Osteoblast (primary cell): ENCODE results near the gene ETNK2. TPM values are rescaled to one million over a fixed set of nuclear protein-coding genes. Genes with fewer than 3 reads are reported as not detected.

Source experiments
- DNase-seq: peaks from one replicate; pipeline ENCODE4 v3.0.0; 2011; ENCODE audit warnings: low spot score, mixed read lengths; ENCODE audit not compliant: insufficient read length; ENCODE audit errors: missing footprints
- H2AFZ ChIP-seq: 2 replicates; pipeline ENCODE4 v1.6.0; 2011; ENCODE audit warnings: mild to moderate bottlenecking, low read length
- H3K27ac ChIP-seq: 2 replicates; pipeline ENCODE4 v1.5.1; 2011; ENCODE audit warnings: mild to moderate bottlenecking, low read depth, low read length, moderate library complexity
- H3K27me3 ChIP-seq: 2 replicates; pipeline ENCODE4 v1.6.0; 2012; ENCODE audit warnings: mild to moderate bottlenecking, control low read depth, inconsistent platforms, low read length, moderate library complexity; ENCODE audit not compliant: insufficient read depth
- H3K36me3 ChIP-seq: 2 replicates; pipeline ENCODE4 v1.5.1; 2011; ENCODE audit warnings: mild to moderate bottlenecking, low read length, control low read depth, moderate library complexity; ENCODE audit not compliant: insufficient read depth
- H3K4me1 ChIP-seq: 2 replicates; pipeline ENCODE4 v1.5.1; 2011; ENCODE audit warnings: mild to moderate bottlenecking, low read length, control low read depth, moderate library complexity; ENCODE audit not compliant: insufficient read depth
- H3K4me2 ChIP-seq: 2 replicates; pipeline ENCODE4 v1.6.0; 2011; ENCODE audit warnings: mild to moderate bottlenecking, low read length; ENCODE audit not compliant: insufficient read depth
- H3K4me3 ChIP-seq: fragments of 200-600 bp; sonication (generic); 3 replicates; pipeline ENCODE4 v1.5.1; 2012; ENCODE audit warnings: mild to moderate bottlenecking, low read length, inconsistent platforms; ENCODE audit not compliant: insufficient read depth
- H3K79me2 ChIP-seq: 2 replicates; pipeline ENCODE4 v1.6.0; 2012; ENCODE audit warnings: mild to moderate bottlenecking, low read length, control low read depth, inconsistent platforms; ENCODE audit not compliant: insufficient read depth
- H3K9me3 ChIP-seq: 2 replicates; pipeline ENCODE4 v1.5.1; 2011; ENCODE audit warnings: low read depth, low read length, control low read depth
- H4K20me1 ChIP-seq: 2 replicates; pipeline ENCODE4 v1.6.0; 2012; ENCODE audit warnings: mild to moderate bottlenecking, low read length, control low read depth; ENCODE audit not compliant: insufficient read depth
- CTCF ChIP-seq: IDR thresholded peaks from 2 replicates; pipeline ENCODE4 v1.5.1; 2011; ENCODE audit warnings: mild to moderate bottlenecking, low read depth, low read length, moderate library complexity; ENCODE audit errors: extremely low read depth
- total RNA-seq: library from RNA; depleted of rRNA; stranded (reverse); fragments of >200 nt; gene quantifications from 2 replicates; pipeline ENCODE4 v1.2.3, GENCODE V29; 2012

Gene ETNK2
- total RNA-seq, 1 donor, result 0.72 TPM

- Histone ChIP-seq H3K27ac (no peak overlapping the region), H3K4me2 (no peak overlapping the region), H3K9me3 (no peaks in the 10 kb centered on the region), H3K36me3 (no peaks in the 10 kb centered on the region), H3K79me2 (no peaks in the 10 kb centered on the region), H4K20me1 (no peaks in the 10 kb centered on the region), H2AFZ (no peak overlapping the region), H3K4me3 (no peak overlapping the region), H3K4me1 (peaks cover 13% of the 10 kb centered on the region), H3K27me3 (peaks cover 11% of the 10 kb centered on the region)
- DNase-seq, result no peak
- no peak for TF ChIP-seq CTCF
These were observed 42.9 kb upstream of the ETNK2 start for GRCh38 chr1:204194771-204195170.

GRCh38 chr1:204194080-204194479, 42.2 kb upstream of the ETNK2 start:
- Histone ChIP-seq H3K4me2 (no peak overlapping the region), H2AFZ (no peak overlapping the region)

GRCh38 chr1:204192589-204193352, 40.9 kb upstream of the ETNK2 start:
- Histone ChIP-seq H3K27ac (no peak overlapping the region), H2AFZ (no peak overlapping the region), H4K20me1 (no peaks in the 10 kb centered on the region), H3K4me3 (no peak overlapping the region), H3K9me3 (no peaks in the 10 kb centered on the region), H3K79me2 (no peaks in the 10 kb centered on the region), H3K4me2 (no peak overlapping the region), H3K36me3 (no peaks in the 10 kb centered on the region), H3K4me1 (peaks cover 11% of the 10 kb centered on the region), H3K27me3 (peaks cover 30% of the 10 kb centered on the region)
- no peak for DNase-seq
- TF ChIP-seq CTCF, result no peak

More at GRCh38 chr1:204194080-204194479, 42.2 kb upstream of the ETNK2 start:
- H3K27me3 ChIP-seq, result peaks cover 17% of the 10 kb centered on the region
- H3K9me3 ChIP-seq, result no peaks in the 10 kb centered on the region
- peaks cover 15% of the 10 kb centered on the region for H3K4me1 ChIP-seq
- TF ChIP-seq CTCF, result no peak
- no peaks in the 10 kb centered on the region for H4K20me1 ChIP-seq
- H3K27ac ChIP-seq, result no peak overlapping the region
- DNase-seq, result no peak
- H3K36me3 ChIP-seq, result no peaks in the 10 kb centered on the region
- no peaks in the 10 kb centered on the region for H3K79me2 ChIP-seq
- H3K4me3 ChIP-seq, result no peak overlapping the region

GRCh38 chr1:204192046-204192445, 40.2 kb upstream of the ETNK2 start:
- no peak for TF ChIP-seq CTCF
- no peak overlapping the region for H3K4me3 ChIP-seq
- no peaks in the 10 kb centered on the region for H3K36me3 ChIP-seq
- H2AFZ ChIP-seq, result no peak overlapping the region
- no peak overlapping the region for H3K4me2 ChIP-seq
- H4K20me1 ChIP-seq, result no peaks in the 10 kb centered on the region
- peaks cover 11% of the 10 kb centered on the region for H3K4me1 ChIP-seq
- DNase-seq, result no peak
- no peak overlapping the region for H3K27ac ChIP-seq
- H3K9me3 ChIP-seq, result no peaks in the 10 kb centered on the region
- H3K79me2 ChIP-seq, result no peaks in the 10 kb centered on the region
- H3K27me3 ChIP-seq, result peaks cover 38% of the 10 kb centered on the region
